LNCaP clone FGC (cell line): Measurements from ENCODE around the gene LMNTD2.
"Not testable (repeated sequence)": the region's sequence is repeated elsewhere in the genome, so short reads cannot be mapped to it uniquely, and the experiment has no call there.

Experiments used
- DNase-seq: peaks from one replicate; pipeline ENCODE4 v3.0.0-alpha.2; 2011; ENCODE audit warnings: low read depth
- H3K4me3 ChIP-seq: 2 replicates; pipeline ENCODE4 v1.5.1; 2011; ENCODE audit warnings: mild to moderate bottlenecking, low read depth, low read length, control low read depth
- TF ChIP-seq, protein P1 (sequence below): IDR thresholded peaks from 2 replicates; pipeline ENCODE4 v1.5.1; 2012; ENCODE audit warnings: mild to moderate bottlenecking; ENCODE audit not compliant: control insufficient read depth, insufficient read depth; ENCODE audit errors: extremely low read depth

The LMNTD2 gene

DNA sequence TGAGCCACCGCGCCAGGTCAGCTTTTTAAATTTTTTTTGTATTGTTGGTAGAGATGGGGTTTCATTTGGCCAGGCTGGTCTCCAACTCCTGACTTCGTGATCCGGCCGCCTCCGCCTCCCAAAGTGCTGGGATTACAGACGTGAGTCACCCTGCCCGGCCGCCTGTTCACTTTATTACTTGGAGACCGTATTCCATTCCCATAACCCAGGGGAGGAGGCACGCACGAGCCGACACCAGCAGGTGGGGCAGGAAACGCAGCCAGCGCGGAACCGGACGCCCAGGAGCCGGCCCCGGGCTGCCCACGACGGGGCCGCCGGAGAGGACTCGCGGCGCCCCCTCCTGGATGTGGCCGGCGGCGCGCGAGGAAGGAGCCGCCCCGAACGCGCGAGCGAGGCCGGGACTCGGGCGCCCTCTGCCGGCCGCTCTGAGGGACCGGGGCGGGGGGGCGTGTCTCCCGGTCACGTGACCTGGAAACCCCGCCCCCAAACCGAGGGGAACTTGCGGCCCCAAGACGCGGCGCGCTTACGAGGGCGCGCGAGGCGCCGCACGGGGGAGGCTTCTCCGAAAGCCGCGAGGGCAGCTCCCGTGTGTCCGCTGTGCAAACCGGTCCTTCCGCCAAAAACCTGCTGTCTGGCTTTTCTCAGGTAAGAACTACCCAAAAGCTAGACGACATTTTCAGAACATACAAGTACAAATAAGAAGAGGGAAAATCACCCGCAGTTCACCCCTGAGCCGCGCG lies 41.9 kb downstream of the LMNTD2 start:
- H3K4me3 ChIP-seq, result peak overlapping the region; percentile 44
- TF ChIP-seq, protein P1, sequence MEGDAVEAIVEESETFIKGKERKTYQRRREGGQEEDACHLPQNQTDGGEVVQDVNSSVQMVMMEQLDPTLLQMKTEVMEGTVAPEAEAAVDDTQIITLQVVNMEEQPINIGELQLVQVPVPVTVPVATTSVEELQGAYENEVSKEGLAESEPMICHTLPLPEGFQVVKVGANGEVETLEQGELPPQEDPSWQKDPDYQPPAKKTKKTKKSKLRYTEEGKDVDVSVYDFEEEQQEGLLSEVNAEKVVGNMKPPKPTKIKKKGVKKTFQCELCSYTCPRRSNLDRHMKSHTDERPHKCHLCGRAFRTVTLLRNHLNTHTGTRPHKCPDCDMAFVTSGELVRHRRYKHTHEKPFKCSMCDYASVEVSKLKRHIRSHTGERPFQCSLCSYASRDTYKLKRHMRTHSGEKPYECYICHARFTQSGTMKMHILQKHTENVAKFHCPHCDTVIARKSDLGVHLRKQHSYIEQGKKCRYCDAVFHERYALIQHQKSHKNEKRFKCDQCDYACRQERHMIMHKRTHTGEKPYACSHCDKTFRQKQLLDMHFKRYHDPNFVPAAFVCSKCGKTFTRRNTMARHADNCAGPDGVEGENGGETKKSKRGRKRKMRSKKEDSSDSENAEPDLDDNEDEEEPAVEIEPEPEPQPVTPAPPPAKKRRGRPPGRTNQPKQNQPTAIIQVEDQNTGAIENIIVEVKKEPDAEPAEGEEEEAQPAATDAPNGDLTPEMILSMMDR, result peak; percentile 99

DNA sequence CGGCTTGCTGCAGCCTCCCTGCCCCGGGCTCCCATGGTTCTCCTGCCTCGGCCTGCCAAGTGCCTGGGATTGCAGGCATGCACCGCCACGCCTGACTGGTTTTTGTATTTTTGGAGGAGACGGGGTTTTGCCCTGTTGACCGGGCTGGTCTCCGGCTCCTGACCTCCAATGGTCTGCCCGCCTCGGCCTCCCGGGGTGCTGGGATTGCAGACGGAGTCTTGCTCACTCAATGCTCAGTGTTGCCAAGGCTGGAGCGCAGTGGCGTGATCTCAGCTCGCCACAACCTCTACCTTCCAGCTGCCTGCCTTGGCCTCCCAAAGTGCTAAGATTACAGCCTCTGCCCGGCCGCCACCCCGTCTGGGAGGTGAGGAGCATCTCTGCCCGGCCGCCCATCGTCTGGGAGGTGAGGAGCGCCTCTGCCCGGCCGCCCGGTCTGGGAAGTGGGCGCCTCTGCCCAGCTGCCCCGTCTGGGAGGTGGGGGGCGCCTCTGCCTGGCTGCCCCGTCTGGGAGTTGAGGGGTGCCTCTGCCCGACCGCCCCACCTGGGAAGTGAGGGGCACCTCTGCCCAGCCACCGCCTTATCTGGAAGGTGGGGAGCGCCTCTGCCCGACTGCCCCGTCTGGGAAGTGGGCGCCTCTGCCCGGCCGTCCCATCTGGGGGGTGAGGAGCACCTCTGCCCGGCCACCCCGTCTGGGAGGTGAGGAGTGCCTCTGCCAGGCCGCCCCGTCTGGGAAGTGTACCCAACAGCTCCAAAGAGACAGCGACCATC lies 43.4 kb downstream of the LMNTD2 start:
- DNase-seq, H3K4me3 ChIP-seq: not testable (repeated sequence)

More for the DNA sequence above, 41.9 kb downstream of the LMNTD2 start:
- DNase-seq, result peak; percentile 90

DNA sequence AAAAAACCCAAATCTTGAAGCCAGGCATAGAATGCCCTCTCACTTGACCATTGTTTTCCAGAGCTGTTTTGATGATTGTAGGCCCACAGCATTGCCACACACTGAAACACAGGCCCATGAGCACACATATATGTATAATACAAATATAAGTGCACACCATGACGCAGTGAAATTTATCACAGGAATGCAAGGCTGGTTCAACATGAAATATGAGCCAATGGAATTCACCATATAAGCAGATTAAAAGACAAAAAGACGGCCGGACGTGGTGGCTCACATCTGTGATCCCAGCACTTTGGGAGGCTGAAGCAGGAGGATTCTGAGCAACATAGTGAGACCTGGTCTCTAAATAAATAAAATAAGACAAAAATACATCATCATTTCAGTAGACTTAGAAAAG lies 44.1 kb downstream of the LMNTD2 start:
- no peak overlapping the region for H3K4me3 ChIP-seq
- DNase-seq, result no peak
- TF ChIP-seq, protein P1, result no peak

DNA sequence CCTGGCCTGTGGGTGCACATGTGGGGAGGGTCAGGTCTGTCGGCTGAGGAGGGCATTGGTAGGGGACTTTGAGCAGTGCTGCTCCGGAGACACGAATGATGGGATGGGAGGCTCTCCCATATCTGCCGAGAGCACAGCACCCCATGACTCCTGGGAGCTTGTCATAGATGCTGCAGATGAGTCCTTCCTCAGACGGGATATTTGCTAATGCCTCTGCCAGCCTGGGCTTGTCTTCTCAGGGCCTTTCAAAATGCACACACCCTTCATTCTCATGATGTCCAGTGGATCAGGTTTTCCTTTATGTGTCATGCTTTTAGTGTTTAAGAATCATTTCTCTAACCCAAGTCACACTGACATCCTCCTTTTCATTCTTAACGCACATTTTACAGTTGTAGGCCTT lies 45.4 kb downstream of the LMNTD2 start:
- TF ChIP-seq, protein P1, result no peak
- DNase-seq, result no peak
- no peak overlapping the region for H3K4me3 ChIP-seq

DNA sequence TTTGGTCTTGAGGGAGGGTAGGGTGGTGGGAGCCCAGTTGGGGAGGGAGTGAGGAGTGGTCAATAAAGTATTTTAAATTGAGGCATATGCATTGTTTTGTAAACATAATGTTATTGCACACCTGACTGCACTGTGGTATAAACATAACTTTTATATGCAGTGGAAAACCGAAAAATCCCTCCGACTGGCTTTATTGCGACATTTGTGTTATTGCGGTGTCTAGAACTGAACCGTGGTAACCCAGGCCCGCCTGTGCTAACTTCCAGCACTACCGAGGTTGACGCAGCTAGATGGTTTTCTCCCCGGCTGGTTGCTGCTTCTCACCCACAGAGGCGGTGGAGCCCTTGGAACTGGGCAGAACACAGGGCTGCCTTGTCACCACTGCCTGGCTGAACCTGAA lies 45.9 kb downstream of the LMNTD2 start:
- TF ChIP-seq, protein P1, result no peak
- H3K4me3 ChIP-seq, result no peak overlapping the region
- DNase-seq, result no peak

DNA sequence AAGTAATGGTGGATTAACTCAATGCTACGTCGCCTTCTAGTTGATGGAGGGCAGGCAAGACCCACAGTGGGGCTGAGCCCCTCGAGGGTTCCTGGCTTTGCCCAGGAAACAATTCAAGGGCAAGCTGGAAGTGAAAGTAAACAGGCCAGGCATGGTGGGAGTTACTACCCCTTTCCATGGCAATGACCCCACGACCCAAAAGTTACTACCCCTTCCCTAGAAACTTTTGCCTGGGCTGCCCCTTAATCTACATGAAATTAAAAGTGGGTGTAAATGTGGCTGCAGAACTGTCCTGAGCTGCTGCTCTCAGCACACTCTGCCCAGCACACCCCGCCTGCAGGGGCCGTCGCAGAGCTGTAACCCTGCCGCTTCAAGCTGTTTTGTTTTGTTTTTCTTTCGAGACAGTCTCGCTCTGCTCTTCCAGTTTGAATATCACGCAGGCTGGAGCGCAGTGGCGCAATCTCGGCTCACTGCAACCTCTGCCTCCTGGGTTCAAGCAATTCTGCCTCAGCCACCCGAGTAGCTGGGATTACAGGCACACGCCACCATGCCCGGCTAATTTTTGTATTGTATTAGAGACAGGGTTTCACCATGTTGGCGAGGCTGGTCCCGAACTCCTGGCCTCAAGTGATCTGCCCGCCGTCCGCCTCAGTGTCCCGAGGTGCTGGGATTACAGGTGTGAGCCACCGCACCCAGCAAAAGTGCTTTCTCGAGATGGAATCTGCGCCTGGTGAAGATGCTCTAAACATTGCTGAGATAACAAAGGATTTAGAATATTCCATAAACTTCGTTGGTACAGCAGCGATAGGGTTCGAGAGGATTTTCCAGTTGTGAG lies 47.6 kb downstream of the LMNTD2 start:
- no peak overlapping the region for H3K4me3 ChIP-seq
- TF ChIP-seq, protein P1, result no peak

DNA sequence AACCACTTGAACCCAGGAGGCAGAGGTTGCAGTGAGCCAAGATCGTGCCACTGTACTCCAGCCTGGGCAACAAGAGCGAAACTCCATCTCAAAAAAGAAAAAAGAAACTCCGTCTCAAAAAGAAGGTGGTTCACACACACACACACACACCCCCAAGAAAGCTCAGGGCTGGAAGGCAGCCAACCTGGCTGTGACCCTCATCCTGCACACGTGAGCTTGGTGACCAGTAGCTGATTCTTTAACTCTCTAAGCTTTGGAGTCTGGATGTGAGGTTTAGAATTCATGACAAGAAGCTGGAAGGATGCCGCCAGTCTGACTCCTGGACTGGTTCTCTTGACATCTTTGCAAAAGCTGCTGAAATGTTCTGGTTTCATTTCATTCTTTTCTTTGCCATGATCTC lies 51.6 kb downstream of the LMNTD2 start:
- H3K4me3 ChIP-seq, result no peak overlapping the region
- DNase-seq, result no peak
- TF ChIP-seq, protein P1, result no peak

More for the DNA sequence above, 47.6 kb downstream of the LMNTD2 start:
- no peak for DNase-seq
